Inferior parietal cortex (tissue), 1 donor: Measurements from ENCODE around the gene TRRAP.

Experiments used
- DNase-seq: peaks from one replicate; pipeline ENCODE4 v3.0.0-alpha.2; 2016; ENCODE audit errors: extremely low spot score

The TRRAP gene

DNA sequence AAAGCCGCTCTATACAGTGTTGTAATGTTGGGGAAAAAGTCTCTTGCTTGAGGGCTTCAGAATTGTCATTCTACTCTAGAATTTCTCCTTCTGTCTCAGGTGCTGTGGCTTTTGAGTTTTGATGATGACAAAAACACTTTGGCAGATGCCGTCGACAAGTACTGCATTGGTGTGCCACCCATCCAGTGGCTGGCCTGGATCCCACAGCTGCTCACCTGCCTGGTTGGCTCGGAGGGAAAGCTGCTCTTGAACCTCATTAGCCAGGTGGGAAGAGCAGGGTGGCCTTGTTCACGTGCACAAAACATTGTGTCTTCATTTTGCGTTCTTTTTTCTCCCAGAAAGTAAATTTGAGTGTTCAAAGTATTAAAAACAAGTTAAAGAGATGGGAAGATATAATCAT is 112.0 kb downstream of the TRRAP start:
- no peak for DNase-seq

DNA sequence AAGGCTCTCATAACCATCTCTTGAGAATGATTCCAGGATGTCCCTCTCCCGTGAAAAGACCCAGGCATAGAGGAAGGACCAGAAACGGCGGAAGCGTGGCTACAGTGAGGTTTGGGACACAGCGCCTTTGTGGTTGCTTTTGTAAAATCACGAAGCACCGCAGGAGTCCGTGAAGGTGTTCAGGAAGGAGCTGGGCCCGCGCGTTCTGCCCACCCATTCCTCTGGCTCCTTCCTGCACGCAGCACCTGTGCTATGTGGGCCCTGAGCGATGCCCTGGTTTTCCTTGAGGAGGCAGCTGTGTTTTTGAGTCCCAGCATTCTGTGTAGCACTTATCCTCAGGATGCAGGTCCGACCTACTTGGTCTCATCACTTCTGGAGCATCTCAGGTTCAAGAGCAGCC is 112.8 kb downstream of the TRRAP start:
- DNase-seq, result no peak

DNA sequence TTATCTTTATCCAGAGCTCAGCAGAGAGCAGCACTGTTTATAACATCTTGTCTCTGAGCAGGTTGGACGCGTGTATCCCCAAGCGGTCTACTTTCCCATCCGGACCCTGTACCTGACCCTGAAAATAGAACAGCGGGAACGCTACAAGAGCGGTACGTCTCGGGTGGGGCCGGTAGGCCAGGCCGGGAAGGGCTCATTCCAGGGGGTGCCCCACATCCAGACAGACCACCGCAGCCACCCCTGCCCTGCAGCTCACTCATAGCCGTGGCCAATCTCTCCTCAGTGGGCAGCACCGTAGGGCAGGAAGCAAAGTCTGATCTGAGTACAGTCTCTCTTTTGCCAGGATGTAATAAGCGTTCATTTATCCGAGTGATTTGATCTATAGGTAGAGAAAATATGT is 113.7 kb downstream of the TRRAP start:
- no peak for DNase-seq

DNA sequence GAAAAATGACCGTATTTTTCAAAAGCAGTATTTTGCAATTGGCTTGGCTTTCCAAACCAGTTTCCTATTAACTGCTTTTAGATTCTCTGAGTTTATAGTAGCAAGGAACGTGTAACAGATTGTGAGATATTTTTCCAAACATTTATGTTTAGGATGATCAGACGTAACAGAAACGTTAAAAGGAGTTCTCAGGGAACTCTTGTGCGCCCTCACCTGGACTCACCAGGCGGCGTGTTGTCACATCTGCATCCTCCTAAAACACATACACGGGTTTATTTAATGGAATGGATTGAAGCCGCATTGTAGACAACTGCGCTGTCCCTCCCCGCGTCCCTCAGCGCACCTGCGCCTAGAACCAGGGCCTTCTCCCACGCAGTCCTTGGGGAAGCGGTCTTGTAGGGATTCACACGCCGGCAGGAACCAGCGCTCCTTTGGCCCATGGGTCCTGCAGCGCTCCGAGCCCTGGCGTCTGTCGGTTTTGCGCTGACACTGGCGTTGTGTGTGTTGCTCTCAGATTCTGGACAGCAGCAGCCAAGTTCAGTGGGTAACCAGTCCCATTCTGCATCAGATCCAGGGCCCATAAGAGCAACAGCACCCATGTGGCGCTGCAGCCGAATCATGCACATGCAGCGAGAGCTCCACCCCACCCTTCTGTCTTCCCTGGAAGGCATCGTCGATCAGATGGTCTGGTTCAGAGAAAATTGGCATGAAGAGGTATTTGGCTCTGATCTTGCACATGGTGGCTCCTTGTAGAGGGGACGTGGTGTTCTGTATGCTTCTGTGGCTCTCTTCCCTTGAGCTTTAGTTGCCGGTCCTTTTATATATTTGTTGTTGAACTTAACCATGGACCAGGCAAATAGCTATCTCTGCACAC is 114.9 kb downstream of the TRRAP start:
- no peak for DNase-seq

DNA sequence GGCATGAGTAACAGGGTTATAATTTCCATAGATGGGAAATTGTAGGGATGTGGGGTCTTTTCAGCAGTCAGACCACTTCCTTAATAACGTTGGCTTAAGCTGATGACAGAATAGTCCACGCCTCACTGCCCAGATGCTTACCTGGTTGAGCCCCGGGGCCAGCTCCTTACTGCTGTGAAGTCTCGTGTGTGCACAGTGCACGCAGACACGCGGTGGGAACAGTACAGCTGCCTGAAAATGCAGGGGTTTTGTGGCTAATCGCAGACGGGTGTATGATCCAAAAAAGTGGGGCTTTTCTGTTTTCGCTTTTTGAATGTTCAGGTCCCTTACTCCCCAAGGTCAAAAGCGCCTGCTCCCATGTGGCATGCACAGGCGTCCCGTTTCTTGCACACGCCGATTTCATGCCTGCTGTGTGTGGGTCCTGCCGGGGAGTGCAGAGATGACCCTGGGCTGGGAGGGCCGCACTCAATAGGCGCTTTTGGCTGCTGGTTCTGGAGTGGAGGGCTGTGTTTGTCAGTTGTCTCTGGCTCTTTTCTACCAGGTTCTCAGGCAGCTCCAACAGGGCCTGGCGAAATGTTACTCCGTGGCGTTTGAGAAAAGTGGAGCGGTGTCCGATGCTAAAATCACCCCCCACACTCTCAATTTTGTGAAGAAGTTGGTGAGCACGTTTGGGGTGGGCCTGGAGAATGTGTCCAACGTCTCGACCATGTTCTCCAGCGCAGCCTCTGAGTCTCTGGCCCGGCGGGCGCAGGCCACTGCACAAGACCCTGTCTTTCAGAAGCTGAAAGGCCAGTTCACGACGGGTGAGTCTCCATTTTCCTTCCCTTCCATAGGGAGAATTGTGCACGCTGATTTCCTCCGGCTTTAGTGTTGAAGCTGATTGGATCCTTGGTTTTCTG is 116.0 kb downstream of the TRRAP start:
- no peak for DNase-seq

DNA sequence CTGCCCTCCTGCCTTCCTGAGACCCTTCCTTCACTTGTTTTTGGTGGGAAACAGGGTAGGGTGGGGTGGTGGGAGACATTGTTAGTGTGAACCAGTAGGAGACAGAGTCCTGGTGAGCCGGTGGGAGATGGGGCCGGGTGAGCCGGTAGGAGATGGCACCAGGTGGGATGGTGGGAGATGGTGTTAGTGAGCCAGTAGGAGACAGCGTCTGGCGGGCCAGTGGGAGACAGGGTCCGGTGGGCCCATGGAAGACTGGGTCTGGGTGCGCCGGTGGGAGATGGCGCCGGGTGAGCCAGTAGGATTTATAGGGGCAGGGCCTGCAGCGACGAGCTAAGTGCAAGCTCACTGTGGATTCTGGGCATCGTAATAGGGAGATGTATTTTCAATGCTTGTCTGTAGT is 116.8 kb downstream of the TRRAP start:
- DNase-seq, result no peak

DNA sequence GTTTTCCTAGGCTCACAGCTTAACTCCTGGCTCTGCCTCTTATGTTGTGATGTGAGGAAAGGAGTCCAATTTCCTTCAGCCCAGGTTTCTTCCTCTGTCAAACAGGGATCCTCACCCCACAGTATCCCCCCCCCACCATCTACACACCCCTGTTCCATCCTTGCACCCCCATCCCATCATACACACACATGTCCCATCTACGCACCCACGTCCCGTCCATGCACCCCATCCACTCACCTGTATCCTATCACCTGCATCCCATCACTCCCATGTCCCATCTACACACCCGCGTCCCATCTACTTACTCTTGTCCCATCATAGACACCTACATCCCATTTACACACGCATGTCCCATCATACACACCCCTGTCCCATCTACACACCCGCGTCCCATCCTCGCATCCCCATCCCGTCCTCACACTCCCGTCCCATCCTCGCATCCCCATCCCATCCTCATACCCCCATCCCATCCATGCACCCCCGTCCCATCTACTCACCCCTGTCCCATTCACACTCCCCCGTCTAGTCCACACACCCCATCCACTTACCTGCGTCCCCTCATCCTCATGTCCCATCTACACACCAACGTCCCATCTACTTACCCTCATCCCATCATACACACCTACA is 117.3 kb downstream of the TRRAP start:
- DNase-seq, result no peak

DNA sequence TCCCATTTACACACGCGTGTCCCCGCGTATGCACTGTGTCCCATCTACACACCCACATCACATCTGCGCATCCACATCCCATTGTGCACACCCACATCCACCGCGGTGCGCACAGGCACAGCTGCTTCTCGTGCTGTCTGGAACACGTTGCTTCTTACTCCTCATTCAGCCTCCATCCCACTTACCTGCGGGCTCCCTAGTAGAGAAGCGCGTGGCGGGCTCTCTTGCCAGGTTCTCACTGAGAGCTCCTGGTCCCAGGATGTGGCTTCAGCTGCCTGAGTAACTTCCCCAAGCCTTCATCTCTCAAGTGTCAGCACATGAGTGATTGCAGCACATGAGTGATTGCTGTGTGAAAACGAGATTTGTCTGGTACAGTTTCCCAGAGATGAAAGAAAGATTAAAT is 117.8 kb downstream of the TRRAP start:
- DNase-seq, result no peak

DNA sequence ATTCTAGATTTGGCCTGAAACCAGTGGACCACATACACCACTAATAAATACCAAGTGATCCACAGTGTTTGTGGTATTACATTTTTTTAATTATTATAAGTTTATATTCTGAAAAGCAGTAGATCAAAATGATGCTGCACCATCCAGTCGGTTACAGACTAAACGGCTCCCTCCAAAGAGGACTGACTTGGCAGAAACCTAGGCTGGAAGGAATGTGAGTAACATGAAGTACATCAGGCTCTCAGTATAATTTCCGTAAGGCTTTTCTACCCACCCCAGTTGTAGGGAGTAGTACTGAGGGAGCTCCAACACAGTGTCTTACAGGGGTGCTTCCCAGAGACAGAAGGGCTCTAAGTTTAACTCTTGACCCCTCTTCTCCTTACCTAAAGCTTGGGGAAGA is 119.5 kb downstream of the TRRAP start:
- no peak for DNase-seq

DNA sequence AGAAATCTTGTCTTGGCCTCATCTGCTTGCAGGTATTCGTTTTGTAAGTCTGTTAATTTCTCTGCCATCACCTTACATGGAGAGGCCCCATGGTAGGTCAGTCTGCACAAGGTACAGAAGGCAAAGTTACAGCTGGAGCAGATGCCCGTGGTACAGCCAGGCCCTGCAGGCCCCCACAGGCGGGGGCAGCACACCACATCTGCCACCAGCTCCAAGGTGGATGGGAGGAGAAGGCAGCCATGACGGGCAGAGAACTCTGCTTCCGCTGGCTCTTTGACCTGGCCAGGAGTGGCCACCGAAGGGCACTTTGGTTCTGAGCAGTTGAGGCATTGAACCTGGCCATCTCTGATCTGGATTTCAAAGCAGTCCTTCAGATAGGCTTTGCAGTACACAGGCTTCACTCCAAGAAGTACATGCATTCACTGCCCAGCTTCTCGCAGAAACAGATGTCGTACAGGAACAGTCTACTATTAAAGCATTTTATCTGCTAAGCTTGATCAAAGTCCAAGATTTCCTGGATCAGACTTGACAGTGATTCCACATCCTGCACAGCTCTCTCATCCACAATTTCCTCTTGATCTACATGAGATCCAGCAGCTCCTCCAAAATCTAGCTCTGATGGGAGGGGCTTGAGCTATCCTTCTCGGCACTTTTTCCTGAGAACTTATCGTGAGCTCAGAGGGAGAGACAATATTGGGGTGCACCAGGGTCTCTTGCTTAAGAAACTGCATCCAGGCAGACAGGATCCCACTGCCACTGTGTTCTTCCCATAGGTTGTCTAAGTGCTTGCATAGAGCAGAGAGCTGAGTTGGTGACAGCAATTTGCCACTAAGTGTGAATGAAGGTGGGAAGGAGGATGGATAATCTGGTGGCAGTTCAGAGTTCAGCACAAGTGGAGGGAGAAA is 120.7 kb downstream of the TRRAP start:
- peak; percentile 52 for DNase-seq

DNA sequence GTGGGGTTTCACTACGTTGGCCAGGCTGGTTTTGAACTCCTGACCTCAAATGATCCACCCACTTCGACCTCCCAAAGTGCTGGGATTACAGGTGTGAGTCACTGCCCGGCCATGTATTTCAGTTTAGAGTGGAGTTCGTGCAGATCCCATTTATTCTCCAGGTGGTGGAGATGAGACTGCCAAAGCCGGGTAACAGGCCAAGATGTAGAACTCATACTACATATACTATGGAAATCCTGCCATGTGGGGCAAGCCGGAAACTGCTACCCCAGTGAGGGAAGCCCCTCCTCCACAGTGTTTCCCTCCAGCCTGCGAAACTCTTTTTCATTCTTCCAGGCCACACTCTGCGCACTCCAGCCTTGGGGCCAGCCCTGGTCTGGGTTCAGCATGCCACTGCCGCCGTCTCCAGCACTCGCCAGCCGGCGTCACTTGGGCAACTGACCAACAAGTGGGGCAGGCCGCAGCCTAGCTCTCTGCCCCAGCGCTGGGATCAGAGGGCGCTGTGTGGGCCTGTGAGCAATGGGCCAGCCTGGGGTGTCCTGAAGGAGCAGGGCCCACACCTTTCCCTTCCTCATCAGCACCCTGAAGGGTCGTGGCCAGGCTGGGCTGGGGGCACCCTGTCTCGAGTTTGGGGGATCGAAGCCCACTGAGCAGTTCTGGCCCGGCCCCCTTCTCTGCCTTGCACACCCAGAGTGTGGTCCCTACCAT is 122.0 kb downstream of the TRRAP start:
- DNase-seq, result no peak

DNA sequence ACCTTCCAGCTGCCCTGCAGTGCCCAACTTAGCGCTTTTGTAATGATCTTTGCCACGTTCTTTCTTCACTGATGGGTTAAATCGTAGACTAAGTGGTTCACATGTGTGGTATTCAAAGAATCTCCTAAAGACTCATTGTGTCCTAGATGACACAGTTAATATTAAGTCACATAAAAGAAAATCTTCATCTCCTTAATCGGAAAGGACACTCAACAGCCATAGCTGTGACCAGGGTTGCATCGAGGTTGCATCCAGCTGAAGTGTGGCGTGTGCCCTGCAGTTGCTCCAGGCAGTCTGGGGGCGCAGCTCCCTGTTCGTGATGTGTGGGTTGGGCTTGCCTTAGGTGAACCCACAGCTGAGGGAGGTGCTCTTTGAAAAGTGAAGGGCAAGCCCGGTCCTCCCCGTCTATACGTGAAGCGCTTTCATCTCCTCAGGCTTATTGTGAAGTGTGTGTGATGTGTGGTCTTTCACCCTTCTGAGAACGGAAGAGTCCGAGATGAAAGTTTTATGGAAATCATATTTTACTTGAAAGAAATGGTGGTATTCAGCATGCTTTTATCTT is 122.7 kb downstream of the TRRAP start:
- no peak for DNase-seq

DNA sequence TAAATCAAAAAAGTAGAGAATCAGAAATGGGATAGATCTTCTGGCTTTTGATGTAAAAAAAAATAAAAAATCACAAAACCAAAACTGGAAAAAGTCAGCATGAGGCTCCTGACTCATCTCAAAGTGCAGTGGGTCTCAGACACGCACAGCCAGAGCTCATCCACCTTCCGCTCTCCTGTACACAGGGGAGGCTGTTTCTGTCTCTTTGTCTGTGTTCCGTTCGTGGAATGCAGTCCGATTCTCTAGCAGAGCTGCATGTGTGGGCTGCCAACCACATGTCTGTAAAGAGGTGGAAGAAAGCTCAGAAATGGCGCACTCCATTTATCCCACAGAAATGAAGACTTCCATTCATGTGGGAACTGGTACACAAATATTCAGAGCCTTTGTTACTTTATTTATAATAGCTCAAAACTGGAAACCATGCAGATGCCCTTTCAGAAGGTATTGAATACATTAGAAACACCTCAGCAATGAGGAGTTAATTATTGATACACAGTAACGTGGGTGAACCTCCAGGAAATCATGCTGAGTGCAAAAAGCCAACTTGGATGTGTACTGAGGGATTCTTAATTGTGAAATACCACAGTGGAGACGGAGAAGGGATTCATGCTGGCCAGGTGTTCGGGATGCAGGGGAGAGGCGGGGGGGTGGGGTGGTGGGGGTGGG is 123.3 kb downstream of the TRRAP start:
- peak; percentile 19 for DNase-seq

DNA sequence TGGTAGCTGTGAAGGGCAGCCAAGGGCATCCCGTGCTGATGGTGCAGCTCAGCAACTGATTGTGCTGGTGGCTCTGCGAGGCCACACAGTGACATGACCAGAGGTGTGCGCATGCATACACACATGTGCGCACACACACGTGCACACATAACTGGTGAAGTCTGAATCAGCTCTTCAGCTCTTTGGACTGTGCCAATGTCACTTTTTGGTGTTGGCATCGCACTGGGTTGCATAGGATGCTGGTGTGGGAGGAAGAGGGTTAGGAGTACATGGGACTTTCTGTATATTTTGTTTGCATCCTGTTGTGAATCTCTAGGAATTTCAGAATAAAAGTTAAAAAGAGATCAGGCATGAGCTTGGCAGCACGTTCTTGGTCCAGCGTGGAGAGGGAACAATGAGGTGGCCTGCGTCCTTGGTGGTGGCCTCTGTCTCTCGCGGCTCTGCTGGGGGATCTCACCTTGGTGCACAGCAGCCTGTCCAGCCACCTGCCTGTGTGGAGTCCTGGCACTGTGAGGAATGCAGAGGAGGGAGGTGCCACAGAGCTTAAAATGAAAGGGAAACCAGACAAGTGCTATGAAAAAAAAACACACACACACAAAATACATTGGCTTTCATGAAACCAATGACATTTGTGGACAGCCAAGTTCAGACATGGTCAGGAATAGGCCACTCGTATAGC is 124.0 kb downstream of the TRRAP start:
- DNase-seq, result no peak

DNA sequence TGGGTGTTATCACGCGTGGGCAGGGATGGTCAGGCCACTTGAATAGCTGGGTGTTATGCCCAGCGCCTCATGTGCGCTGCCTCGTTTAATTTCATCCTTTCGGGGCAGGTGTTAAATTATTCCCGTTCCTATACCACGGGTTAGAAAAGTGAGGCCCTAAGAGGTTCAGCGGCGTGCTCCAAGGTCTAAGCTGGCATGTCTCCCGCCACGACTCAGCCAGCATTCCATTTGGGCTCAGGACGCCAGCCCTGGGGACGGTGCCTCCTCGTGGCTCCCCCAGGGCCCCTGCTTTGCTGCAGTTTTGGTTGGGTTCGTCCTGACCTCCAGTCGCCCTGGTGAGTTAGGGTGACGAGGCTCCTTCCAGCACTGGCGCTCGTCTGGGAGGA is 124.5 kb downstream of the TRRAP start:
- DNase-seq, result no peak

DNA sequence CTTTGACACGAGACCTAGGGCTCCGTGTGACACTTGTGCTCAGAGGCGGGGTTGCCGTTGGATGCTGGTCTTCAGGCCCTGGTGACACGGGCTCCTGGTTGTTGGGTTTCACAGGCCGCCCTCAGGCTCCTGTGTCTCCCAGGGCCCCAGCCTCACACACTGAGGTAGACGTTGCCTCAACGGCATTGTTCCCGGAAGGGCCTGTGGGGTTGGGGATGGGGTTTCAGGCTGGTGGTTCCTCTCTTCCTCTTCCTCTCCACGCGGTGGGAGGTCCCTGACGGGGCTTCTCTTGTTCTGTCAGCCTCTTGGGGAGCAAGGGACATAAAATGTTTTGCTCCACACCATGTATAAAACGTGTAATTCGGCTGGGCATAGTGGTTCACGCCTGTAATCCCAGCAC is 125.1 kb downstream of the TRRAP start:
- DNase-seq, result no peak

DNA sequence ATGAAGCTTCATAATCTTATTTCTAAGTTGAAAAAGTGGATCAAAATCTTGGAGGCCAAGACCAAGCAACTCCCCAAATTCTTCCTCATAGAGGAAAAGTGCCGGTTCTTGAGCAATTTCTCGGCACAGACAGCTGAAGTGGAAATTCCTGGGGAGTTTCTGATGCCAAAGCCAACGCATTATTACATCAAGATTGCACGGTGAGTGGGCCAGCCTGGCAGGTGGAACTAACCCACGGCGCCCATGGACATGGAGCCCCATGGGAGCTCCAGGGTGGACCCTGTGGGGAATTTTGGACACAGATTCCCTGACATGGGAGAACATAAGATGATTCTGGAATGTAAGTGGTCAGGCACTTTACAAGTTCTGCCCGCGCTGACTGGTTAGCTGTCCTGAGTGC is 125.9 kb downstream of the TRRAP start:
- DNase-seq, result no peak

DNA sequence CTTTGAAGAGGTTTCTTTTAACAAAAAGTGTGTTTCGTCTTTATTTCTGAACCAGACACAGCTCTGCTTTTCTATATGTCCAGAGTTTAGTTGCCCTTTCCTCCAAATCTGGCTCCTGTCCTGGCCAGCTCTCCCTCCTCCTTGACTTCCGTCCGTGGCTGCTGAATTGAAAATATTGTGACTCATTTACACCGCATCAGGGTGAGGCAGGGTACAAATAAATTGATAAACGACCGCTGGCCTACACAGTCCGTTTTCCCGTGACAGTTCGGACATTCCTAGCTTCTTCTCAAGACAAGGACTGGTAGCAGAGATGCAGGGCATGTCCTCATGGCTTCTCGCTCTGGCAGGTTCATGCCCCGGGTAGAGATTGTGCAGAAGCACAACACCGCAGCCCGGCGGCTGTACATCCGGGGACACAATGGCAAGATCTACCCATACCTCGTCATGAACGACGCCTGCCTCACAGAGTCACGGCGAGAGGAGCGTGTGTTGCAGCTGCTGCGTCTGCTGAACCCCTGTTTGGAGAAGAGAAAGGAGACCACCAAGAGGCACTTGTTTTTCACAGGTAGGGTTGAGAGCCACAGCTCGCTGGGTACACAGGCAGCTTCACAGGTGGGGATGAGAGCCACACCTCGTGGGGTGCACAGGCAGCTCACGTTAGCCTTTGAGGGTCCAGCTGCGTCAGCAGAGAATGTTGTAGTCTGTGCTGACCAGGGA is 126.6 kb downstream of the TRRAP start:
- DNase-seq, result no peak

DNA sequence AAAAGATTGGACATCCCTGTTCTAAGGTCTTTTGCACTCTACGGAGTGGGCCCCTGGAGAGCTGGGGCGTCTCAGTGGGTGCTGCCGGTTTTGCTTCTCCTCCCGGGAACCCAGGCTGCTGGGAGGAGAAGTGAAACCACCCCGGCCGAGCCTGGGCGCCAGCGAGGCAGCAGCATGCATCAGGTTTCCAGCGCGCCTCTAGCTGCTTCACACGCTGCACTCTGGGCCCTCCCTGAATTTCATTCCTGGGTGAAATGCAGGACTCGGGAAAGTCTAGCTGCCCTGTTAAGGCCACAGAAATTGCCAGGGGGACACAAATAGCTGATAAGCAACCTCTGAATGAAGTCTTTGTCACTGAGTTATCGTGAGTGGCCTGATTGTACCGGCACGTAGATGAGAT is 127.4 kb downstream of the TRRAP start:
- no peak for DNase-seq
